Subcutaneous adipose tissue (tissue), 4 donors: ENCODE data around the gene CD38. TPM values are rescaled to one million over a fixed set of nuclear protein-coding genes. Genes with fewer than 3 reads are reported as not detected.

Experiments used
- total RNA-seq, 4 donors: library from RNA; depleted of rRNA; stranded (reverse); fragments of >200 nt; gene quantifications; one replicate each; pipeline ENCODE4 v1.1.0, GENCODE V29; 2016
- TF ChIP-seq, protein P1 (sequence below): fragments of 450-650 bp; IDR thresholded peaks from one replicate; pipeline ENCODE4 v1.5.1; 2016; ENCODE audit warnings: low read depth, mild to moderate bottlenecking, control low read depth, antibody characterized with exemption, moderate library complexity

Gene CD38
- total RNA-seq, 4 donors from 2014 or later = 10.2 to 42.1 (median 15.4) TPM

DNA sequence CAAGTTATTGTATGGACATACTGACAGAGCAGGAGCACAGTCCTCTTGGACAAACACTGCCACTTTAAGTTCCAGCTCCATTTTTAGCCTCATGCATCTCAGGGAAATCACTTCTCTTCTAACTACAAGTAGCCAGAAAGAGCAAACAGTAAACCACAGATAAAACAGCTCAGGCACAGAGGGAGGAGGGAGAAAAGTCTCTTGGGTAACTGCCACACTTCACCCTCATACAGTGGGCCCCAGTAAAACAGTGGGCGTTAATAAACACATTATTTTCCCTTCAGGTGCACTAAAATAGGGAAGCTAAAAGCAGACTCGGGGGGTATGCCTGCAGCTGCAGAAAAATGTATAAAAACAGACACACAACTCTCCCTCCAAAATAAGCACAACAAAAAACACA is 21.6 kb downstream of the CD38 start:
- TF ChIP-seq, protein P1, sequence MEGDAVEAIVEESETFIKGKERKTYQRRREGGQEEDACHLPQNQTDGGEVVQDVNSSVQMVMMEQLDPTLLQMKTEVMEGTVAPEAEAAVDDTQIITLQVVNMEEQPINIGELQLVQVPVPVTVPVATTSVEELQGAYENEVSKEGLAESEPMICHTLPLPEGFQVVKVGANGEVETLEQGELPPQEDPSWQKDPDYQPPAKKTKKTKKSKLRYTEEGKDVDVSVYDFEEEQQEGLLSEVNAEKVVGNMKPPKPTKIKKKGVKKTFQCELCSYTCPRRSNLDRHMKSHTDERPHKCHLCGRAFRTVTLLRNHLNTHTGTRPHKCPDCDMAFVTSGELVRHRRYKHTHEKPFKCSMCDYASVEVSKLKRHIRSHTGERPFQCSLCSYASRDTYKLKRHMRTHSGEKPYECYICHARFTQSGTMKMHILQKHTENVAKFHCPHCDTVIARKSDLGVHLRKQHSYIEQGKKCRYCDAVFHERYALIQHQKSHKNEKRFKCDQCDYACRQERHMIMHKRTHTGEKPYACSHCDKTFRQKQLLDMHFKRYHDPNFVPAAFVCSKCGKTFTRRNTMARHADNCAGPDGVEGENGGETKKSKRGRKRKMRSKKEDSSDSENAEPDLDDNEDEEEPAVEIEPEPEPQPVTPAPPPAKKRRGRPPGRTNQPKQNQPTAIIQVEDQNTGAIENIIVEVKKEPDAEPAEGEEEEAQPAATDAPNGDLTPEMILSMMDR = no peak

- TF ChIP-seq, protein P1 = no peak
These were observed 27.7 kb downstream of the CD38 start for GRCh38 chr4:15805583-15806517.

DNA sequence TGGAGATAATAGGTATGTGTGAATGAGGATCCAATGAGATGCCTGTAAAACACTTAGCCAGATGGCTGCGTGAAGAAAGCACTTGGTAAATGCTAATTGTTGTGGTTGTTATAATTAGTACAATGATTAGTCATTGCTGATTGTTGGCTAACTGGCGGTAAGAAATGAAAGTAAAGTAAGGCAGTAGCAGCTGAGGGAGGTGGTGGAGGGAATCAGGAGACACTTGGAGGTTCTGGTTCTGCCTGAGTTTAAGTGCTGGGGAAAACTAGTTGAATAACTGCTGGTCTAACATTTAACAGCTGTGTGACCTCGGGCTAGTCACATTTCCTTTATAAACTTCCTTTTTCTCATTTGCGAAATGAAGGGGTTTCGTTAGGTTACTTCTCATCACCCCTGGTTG is 30.9 kb downstream of the CD38 start:
- TF ChIP-seq, protein P1 = no peak

DNA sequence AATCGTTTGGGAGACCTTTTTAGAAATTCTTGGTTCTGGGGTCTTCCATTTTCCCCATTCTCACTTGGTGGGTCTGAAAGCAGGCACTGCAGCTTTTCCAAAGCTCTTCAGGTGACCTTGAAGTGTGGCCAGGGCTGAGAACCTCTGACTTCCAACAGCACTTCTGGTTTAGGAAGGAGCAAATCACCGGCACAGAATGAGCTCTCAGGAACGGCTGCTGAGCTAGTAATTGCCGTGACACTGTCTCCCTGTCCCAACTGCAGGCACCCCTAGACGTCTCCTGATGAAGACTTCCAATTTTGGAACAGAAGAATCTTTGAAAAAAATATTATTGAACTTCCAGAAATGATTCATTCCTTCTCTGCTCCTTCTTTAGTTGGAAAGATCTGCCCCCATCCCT is 31.3 kb downstream of the CD38 start:
- TF ChIP-seq, protein P1 = no peak

DNA sequence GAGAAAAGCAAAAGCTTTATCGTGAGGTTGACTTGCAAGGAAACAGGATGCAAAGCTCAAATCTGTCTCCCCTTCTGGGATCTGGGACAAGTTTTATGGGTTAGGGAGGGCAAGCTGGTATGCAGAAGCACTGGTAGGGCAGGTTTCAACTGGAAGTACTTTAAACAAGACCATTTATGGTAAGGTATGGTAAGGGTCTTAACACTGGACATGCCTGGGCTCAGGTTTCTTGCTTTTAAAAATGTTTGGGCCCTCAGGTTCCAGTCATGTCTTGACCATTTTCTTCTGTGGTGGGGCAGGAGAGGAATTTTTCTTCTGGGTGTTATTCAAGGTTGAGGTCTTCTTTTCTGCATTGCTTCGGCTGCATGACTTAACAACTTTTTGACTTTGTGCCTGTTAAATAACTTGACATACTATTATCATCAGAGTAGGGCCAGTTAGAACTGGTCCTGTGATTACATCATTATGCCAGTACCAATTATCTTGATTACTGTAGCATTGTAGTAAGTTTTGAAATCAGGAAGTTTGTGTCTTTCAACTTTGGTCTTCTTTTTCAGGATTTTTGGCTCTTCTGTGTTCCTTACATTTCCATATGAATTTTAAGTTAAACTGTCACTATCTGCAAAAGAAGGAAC is 33.7 kb downstream of the CD38 start:
- TF ChIP-seq, protein P1 = no peak

DNA sequence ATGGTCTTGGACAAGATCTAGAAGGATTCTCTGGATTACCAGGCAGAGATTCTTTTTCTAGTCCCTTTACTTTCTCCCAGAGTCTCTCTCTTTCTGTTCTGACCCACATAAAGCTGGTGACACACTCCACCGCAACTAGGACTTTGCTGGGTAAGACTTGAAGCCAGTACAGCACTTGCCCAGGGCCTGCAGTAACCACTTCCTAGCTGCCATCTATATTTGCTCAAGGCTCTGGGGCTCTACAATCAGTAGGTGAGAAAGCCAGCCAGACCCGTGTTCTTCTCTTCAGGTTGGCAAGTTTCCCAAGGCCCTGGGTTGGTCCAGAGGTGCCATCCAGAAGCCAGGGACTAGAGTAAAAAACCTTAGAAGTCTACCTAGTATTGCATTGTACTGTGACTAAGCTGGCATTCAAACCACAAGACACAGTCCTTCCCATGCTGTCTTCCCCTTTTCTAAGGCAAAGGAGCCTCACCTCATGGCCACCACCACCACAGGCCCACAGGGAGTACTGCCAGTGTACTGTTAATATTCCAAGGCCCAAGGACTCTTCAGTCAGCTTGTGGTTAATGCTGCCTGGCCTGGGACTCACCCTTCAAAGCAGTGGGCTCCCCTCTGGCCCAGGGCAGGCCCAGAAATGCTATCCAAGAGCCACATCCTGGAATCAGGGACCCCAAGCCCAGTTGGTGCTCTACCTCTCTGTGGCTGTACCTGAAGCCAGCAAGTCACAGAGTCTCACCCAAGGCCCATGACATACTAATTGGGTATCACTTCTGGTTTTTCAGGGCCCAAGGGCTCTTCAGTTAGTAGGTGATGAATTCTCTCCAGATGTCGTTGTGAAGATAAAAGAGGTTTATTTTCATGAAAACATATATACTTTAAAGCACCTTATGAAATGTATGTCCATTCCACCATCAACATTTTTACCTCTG is 54.7 kb downstream of the CD38 start:
- TF ChIP-seq, protein P1 = no peak

- TF ChIP-seq, protein P1 = no peak
These were observed 55.7 kb downstream of the CD38 start for GRCh38 chr4:15833801-15834200.
